Osteoblast (primary cell): ENCODE data around the gene ATP6V0A4. TPM values are rescaled to one million over a fixed set of nuclear protein-coding genes. Genes with fewer than 3 reads are reported as not detected.
"Not testable (repeated sequence)": the region's sequence is repeated elsewhere in the genome, so short reads cannot be mapped to it uniquely, and the experiment has no call there.

Experiments used
- DNase-seq: peaks from one replicate; pipeline ENCODE4 v3.0.0; 2011; ENCODE audit warnings: low spot score, mixed read lengths; ENCODE audit not compliant: insufficient read length; ENCODE audit errors: missing footprints
- H2AFZ ChIP-seq: 2 replicates; pipeline ENCODE4 v1.6.0; 2011; ENCODE audit warnings: mild to moderate bottlenecking, low read length
- H3K27ac ChIP-seq: 2 replicates; pipeline ENCODE4 v1.5.1; 2011; ENCODE audit warnings: mild to moderate bottlenecking, low read depth, low read length, moderate library complexity
- H3K27me3 ChIP-seq: 2 replicates; pipeline ENCODE4 v1.6.0; 2012; ENCODE audit warnings: mild to moderate bottlenecking, control low read depth, inconsistent platforms, low read length, moderate library complexity; ENCODE audit not compliant: insufficient read depth
- H3K36me3 ChIP-seq: 2 replicates; pipeline ENCODE4 v1.5.1; 2011; ENCODE audit warnings: mild to moderate bottlenecking, low read length, control low read depth, moderate library complexity; ENCODE audit not compliant: insufficient read depth
- H3K4me1 ChIP-seq: 2 replicates; pipeline ENCODE4 v1.5.1; 2011; ENCODE audit warnings: mild to moderate bottlenecking, low read length, control low read depth, moderate library complexity; ENCODE audit not compliant: insufficient read depth
- H3K4me2 ChIP-seq: 2 replicates; pipeline ENCODE4 v1.6.0; 2011; ENCODE audit warnings: mild to moderate bottlenecking, low read length; ENCODE audit not compliant: insufficient read depth
- H3K4me3 ChIP-seq: fragments of 200-600 bp; sonication (generic); 3 replicates; pipeline ENCODE4 v1.5.1; 2012; ENCODE audit warnings: mild to moderate bottlenecking, low read length, inconsistent platforms; ENCODE audit not compliant: insufficient read depth
- H3K79me2 ChIP-seq: 2 replicates; pipeline ENCODE4 v1.6.0; 2012; ENCODE audit warnings: mild to moderate bottlenecking, low read length, control low read depth, inconsistent platforms; ENCODE audit not compliant: insufficient read depth
- H3K9me3 ChIP-seq: 2 replicates; pipeline ENCODE4 v1.5.1; 2011; ENCODE audit warnings: low read depth, low read length, control low read depth
- H4K20me1 ChIP-seq: 2 replicates; pipeline ENCODE4 v1.6.0; 2012; ENCODE audit warnings: mild to moderate bottlenecking, low read length, control low read depth; ENCODE audit not compliant: insufficient read depth
- CTCF ChIP-seq: IDR thresholded peaks from 2 replicates; pipeline ENCODE4 v1.5.1; 2011; ENCODE audit warnings: mild to moderate bottlenecking, low read depth, low read length, moderate library complexity; ENCODE audit errors: extremely low read depth
- total RNA-seq: library from RNA; depleted of rRNA; stranded (reverse); fragments of >200 nt; gene quantifications from 2 replicates; pipeline ENCODE4 v1.2.3, GENCODE V29; 2012

Gene ATP6V0A4
- total RNA-seq, 1 donor = under 0.01 TPM

DNA sequence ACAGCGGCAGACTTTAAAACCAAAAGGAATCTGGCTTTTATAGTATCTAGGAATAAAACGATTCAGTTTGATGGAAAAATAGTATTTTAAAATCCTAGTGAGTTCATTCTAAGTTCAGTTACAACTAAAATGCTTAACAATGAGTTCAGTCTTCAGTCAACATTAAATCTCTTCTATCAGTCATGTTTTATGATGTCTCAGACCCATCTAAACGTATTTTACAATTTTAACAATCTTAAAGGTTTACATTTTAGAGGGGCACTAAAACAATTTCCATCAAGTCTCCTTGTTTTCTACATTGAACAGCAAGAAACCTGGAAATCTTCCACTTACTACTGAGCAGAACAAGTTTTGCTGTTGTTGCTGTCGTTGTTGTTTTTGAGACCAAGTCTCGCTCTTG, 106.8 kb downstream of the ATP6V0A4 start:
- Histone ChIP-seq H3K27ac (no peak overlapping the region), H3K27me3 (no peaks in the 10 kb centered on the region), H4K20me1 (no peaks in the 10 kb centered on the region), H2AFZ (no peak overlapping the region), H3K4me1 (no peaks in the 10 kb centered on the region), H3K36me3 (no peaks in the 10 kb centered on the region), H3K9me3 (no peaks in the 10 kb centered on the region), H3K4me2 (no peak overlapping the region), H3K4me3 (no peak overlapping the region), H3K79me2 (no peaks in the 10 kb centered on the region)
- DNase-seq = no peak
- TF ChIP-seq CTCF = no peak

DNA sequence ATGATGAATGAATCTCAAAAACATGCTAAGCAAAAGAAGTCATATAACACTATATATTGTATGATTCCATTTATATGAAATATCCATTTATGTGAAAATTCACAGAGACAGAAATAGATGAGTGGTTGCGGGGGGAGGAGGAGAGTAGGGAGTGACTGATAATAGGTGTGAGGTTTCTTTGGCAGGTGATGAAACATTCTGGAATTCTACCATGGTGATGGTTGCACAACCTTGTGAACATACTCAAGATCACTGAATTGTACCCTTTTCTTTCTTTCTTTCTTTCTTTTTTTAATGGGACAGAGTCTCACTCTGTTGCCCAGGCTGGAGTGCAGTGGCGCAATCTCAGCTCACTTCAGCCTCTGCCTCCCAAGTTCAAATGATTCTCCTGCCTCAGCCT, 107.5 kb downstream of the ATP6V0A4 start:
- H3K36me3 ChIP-seq = no peaks in the 10 kb centered on the region
- no peak for TF ChIP-seq CTCF
- no peak for DNase-seq
- H4K20me1 ChIP-seq = no peaks in the 10 kb centered on the region
- H3K4me2 ChIP-seq = no peak overlapping the region
- H3K4me3 ChIP-seq = no peak overlapping the region
- H3K4me1 ChIP-seq = no peaks in the 10 kb centered on the region
- H3K27ac ChIP-seq = no peak overlapping the region
- no peaks in the 10 kb centered on the region for H3K9me3 ChIP-seq
- H3K27me3 ChIP-seq = no peaks in the 10 kb centered on the region
- no peak overlapping the region for H2AFZ ChIP-seq
- no peaks in the 10 kb centered on the region for H3K79me2 ChIP-seq

DNA sequence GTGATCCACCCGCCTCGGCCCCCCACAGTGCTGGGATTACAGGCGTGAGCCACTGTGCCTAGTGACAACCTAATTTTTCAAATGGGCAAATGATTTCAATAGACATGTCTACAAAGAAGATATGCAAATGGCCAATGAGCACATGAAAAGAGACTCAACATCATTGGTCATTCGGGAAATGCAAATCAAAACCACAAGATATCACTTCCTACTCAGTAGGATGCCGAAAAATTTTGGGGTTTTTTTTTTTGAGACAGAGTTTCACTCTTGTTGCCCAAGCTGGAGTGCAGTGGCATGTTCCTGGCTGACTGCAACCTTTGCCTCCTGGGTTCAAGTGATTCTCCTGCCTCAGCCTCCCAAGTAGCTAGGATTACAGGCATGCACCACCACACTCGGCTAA, 110.0 kb downstream of the ATP6V0A4 start:
- not testable (repeated sequence) for DNase-seq, H4K20me1 ChIP-seq, H3K27me3 ChIP-seq, H3K27ac ChIP-seq, H3K4me3 ChIP-seq, H2AFZ ChIP-seq, H3K79me2 ChIP-seq, H3K4me1 ChIP-seq, H3K4me2 ChIP-seq, H3K9me3 ChIP-seq, H3K36me3 ChIP-seq

GRCh38 chr7:138684340-138684739, 113.7 kb downstream of the ATP6V0A4 start:
- H3K9me3 ChIP-seq = no peaks in the 10 kb centered on the region
- H3K36me3 ChIP-seq = no peaks in the 10 kb centered on the region
- H4K20me1 ChIP-seq = no peaks in the 10 kb centered on the region
- no peaks in the 10 kb centered on the region for H3K4me1 ChIP-seq
- no peak overlapping the region for H3K4me3 ChIP-seq
- no peaks in the 10 kb centered on the region for H3K79me2 ChIP-seq
- H3K4me2 ChIP-seq = no peak overlapping the region
- H3K27me3 ChIP-seq = no peaks in the 10 kb centered on the region
- H3K27ac ChIP-seq = no peak overlapping the region
- no peak overlapping the region for H2AFZ ChIP-seq
- TF ChIP-seq CTCF = no peak
- no peak for DNase-seq

DNA sequence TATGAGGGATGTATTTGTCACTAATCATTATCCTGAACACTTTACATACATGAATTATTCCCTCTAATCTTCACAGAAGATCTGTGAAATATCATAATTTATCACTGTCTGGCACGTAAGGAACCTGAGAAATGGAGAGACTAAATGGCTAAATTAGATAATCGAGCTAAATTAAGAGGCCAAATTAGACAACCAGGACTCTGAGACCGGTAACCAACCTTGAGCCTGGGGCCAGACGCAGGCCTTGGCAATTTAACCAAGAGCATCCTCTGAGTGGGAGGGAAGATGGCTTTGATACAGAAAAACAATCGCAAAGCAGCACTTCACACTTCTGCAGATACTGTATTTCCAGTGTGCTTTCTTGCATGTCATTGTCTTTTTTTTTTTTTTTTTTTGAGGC, 118.2 kb downstream of the ATP6V0A4 start:
- no peaks in the 10 kb centered on the region for H3K9me3 ChIP-seq
- TF ChIP-seq CTCF = no peak
- no peaks in the 10 kb centered on the region for H3K27me3 ChIP-seq
- H3K4me3 ChIP-seq = no peak overlapping the region
- no peak overlapping the region for H3K27ac ChIP-seq
- no peaks in the 10 kb centered on the region for H4K20me1 ChIP-seq
- no peak for DNase-seq
- no peaks in the 10 kb centered on the region for H3K36me3 ChIP-seq
- no peaks in the 10 kb centered on the region for H3K79me2 ChIP-seq
- H2AFZ ChIP-seq = no peak overlapping the region
- no peaks in the 10 kb centered on the region for H3K4me1 ChIP-seq
- H3K4me2 ChIP-seq = no peak overlapping the region
